HEK293 (cell line): ENCODE data around the gene ANXA10.

Experiments
- CTCF ChIA-PET: fragments of 350-600 bp; formaldehyde crosslinking; extraction: SDS; loops from one replicate; lab custom pipeline; 2021; ENCODE audit warnings: antibody characterized with exemption; lab: Yijun Ruan, JAX
- POLR2A ChIA-PET: fragments of 300-600 bp; formaldehyde crosslinking; extraction: SDS; loops from one replicate; lab custom pipeline; 2020; ENCODE audit warnings: antibody characterized with exemption, inconsistent platforms; lab: Yijun Ruan, JAX
- H3K27ac ChIP-seq: fragments of 200-500 bp; sonication (Bioruptor generic); 2 replicates; pipeline ENCODE4 v1.5.1; 2014; ENCODE audit warnings: low read depth, low read length, control low read depth, inconsistent platforms; ENCODE audit errors: extremely low read depth
- H3K36me3 ChIP-seq, 2 experiments: fragments of 200-500 bp in 1 of 2; sonication (Bioruptor generic) in 1 of 2; 1 replicate in 1 of 2; 2 replicates in 1 of 2; pipeline ENCODE4 v1.5.1; 2014 to 2017; ENCODE audit warnings: inconsistent platforms in 2 of 2, low read length in 2 of 2; ENCODE audit not compliant: control insufficient read depth in 2 of 2, insufficient read depth in 1 of 2
- H3K4me1 ChIP-seq: fragments of 200-500 bp; sonication (Bioruptor generic); 2 replicates; pipeline ENCODE4 v1.5.1; 2014; ENCODE audit warnings: mild to moderate bottlenecking, low read length, inconsistent platforms; ENCODE audit not compliant: control insufficient read depth, insufficient read depth
- H3K4me3 ChIP-seq: 2 replicates; pipeline ENCODE4 v1.5.1; 2011; ENCODE audit warnings: low read depth, mild to moderate bottlenecking, control low read depth, low read length, moderate library complexity
- H3K9me3 ChIP-seq: fragments of 200-500 bp; sonication (Bioruptor generic); 2 replicates; pipeline ENCODE4 v1.5.1; 2014; ENCODE audit warnings: low read depth, low read length, inconsistent platforms; ENCODE audit not compliant: control insufficient read depth, insufficient read depth
- GLI2 ChIP-seq: fragments of 450-650 bp; formaldehyde crosslinking; IDR thresholded peaks from 2 replicates; pipeline ENCODE4; 2017; ENCODE audit warnings: missing biosample characterization, missing genetic modification characterization, low read depth, borderline replicate concordance
- KLF7 ChIP-seq: fragments of 450-650 bp; formaldehyde crosslinking; IDR thresholded peaks from 2 replicates; pipeline ENCODE4 v1.5.1; 2016; ENCODE audit warnings: missing biosample characterization, missing genetic modification characterization, borderline replicate concordance
- MEIS1 ChIP-seq: sonication (generic); formaldehyde crosslinking; IDR thresholded peaks from 2 replicates; pipeline ENCODE4 v1.8.1; 2022; ENCODE audit warnings: missing genetic modification reagents, mild to moderate bottlenecking, borderline replicate concordance
- ZBTB1 ChIP-seq: fragments of 450-650 bp; formaldehyde crosslinking; IDR thresholded peaks from 2 replicates; pipeline ENCODE4 v1.5.1; 2016; ENCODE audit warnings: missing biosample characterization, missing genetic modification characterization
- ZBTB8A ChIP-seq: fragments of 450-650 bp; formaldehyde crosslinking; IDR thresholded peaks from 2 replicates; pipeline ENCODE4 v1.5.1; 2016; ENCODE audit warnings: missing biosample characterization, missing genetic modification characterization
- ZNF112 ChIP-seq: fragments of 450-650 bp; formaldehyde crosslinking; IDR thresholded peaks from 2 replicates; pipeline ENCODE4 v1.5.0; 2017; ENCODE audit warnings: missing biosample characterization, missing genetic modification characterization
- ZNF121 ChIP-seq: fragments of 450-650 bp; formaldehyde crosslinking; IDR thresholded peaks from 2 replicates; pipeline ENCODE4 v1.5.1; 2016; ENCODE audit warnings: missing biosample characterization, missing genetic modification characterization
- ZNF19 ChIP-seq: fragments of 450-650 bp; formaldehyde crosslinking; IDR thresholded peaks from 2 replicates; pipeline ENCODE4; 2016; ENCODE audit warnings: missing biosample characterization, missing genetic modification characterization, low read depth
- ZNF223 ChIP-seq: fragments of 450-650 bp; formaldehyde crosslinking; IDR thresholded peaks from 2 replicates; pipeline ENCODE4 v1.5.1; 2016; ENCODE audit warnings: missing biosample characterization, missing genetic modification characterization
- ZNF266 ChIP-seq: fragments of 450-650 bp; formaldehyde crosslinking; IDR thresholded peaks from 2 replicates; pipeline ENCODE4 v1.5.1; 2016; ENCODE audit warnings: missing biosample characterization, missing genetic modification characterization, low read depth
- ZNF354C ChIP-seq: fragments of 450-650 bp; formaldehyde crosslinking; IDR thresholded peaks from 2 replicates; pipeline ENCODE4 v1.5.1; 2016; ENCODE audit warnings: missing biosample characterization, missing genetic modification characterization, low read depth, borderline replicate concordance
- ZNF544 ChIP-seq: fragments of 450-650 bp; formaldehyde crosslinking; IDR thresholded peaks from 2 replicates; pipeline ENCODE4 v1.5.0; 2017; ENCODE audit warnings: missing biosample characterization, missing genetic modification characterization
- ZSCAN23 ChIP-seq: fragments of 450-650 bp; formaldehyde crosslinking; IDR thresholded peaks from 2 replicates; pipeline ENCODE4 v1.5.1; 2016; ENCODE audit warnings: missing biosample characterization, missing genetic modification characterization
- TF ChIP-seq, protein P1 (sequence below): fragments of 450-650 bp; formaldehyde crosslinking; conservative IDR thresholded peaks from 2 replicates; pipeline ENCODE4 v1.5.1; 2016; ENCODE audit warnings: low read depth, missing biosample characterization, missing genetic modification characterization
- TF ChIP-seq, protein P2 (sequence below): fragments of 450-650 bp; formaldehyde crosslinking; IDR thresholded peaks from 2 replicates; pipeline ENCODE4 v1.5.1; 2016; ENCODE audit warnings: missing biosample characterization, missing genetic modification characterization
- TF ChIP-seq, protein P3 (sequence below): fragments of 450-650 bp; formaldehyde crosslinking; IDR thresholded peaks from 2 replicates; pipeline ENCODE4 v1.5.1; 2016; ENCODE audit warnings: missing biosample characterization, missing genetic modification characterization
- TF ChIP-seq, protein P4 (sequence below): fragments of 450-650 bp; formaldehyde crosslinking; optimal IDR thresholded peaks from 2 replicates; pipeline ENCODE3; 2016; ENCODE audit warnings: missing biosample characterization, mild to moderate bottlenecking, missing genetic modification characterization
- TF ChIP-seq, protein P5 (sequence below): fragments of 450-650 bp; formaldehyde crosslinking; IDR thresholded peaks from 2 replicates; pipeline ENCODE4 v1.5.1; 2017; ENCODE audit warnings: missing biosample characterization, missing genetic modification characterization
- TF ChIP-seq, protein P6 (sequence below): fragments of 450-650 bp; formaldehyde crosslinking; IDR thresholded peaks from 2 replicates; pipeline ENCODE4 v1.5.1; 2017; ENCODE audit warnings: missing biosample characterization, missing genetic modification characterization
- TF ChIP-seq, protein P7 (sequence below): fragments of 450-650 bp; formaldehyde crosslinking; IDR thresholded peaks from 2 replicates; pipeline ENCODE4; 2016; ENCODE audit warnings: missing biosample characterization, missing genetic modification characterization
- TF ChIP-seq, protein P8 (sequence below): fragments of 450-650 bp; formaldehyde crosslinking; IDR thresholded peaks from 2 replicates; pipeline ENCODE4 v1.5.1; 2016; ENCODE audit warnings: missing biosample characterization, missing genetic modification characterization

The ANXA10 gene

DNA sequence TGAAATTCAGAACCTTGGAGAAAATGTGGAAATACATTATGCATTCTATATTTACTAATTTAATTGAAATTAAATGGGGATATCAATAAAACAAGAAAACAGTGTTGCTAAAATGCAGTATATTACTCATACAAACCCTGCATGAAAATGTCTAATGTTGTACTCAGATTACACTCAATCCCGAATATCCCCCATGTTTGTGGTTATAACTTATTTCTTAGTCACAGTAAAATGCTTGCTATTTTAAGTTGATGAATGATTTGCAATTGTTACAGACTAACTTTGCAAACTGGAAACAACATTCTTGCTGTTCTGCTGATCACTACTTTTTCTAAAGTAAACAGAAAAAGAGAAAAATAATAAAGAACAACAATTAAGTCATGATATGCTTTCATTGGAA, 33.1 kb upstream of the ANXA10 start (continued):
- TF ChIP-seq, protein P1, sequence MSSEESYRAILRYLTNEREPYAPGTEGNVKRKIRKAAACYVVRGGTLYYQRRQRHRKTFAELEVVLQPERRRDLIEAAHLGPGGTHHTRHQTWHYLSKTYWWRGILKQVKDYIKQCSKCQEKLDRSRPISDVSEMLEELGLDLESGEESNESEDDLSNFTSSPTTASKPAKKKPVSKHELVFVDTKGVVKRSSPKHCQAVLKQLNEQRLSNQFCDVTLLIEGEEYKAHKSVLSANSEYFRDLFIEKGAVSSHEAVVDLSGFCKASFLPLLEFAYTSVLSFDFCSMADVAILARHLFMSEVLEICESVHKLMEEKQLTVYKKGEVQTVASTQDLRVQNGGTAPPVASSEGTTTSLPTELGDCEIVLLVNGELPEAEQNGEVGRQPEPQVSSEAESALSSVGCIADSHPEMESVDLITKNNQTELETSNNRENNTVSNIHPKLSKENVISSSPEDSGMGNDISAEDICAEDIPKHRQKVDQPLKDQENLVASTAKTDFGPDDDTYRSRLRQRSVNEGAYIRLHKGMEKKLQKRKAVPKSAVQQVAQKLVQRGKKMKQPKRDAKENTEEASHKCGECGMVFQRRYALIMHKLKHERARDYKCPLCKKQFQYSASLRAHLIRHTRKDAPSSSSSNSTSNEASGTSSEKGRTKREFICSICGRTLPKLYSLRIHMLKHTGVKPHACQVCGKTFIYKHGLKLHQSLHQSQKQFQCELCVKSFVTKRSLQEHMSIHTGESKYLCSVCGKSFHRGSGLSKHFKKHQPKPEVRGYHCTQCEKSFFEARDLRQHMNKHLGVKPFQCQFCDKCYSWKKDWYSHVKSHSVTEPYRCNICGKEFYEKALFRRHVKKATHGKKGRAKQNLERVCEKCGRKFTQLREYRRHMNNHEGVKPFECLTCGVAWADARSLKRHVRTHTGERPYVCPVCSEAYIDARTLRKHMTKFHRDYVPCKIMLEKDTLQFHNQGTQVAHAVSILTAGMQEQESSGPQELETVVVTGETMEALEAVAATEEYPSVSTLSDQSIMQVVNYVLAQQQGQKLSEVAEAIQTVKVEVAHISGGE (tag by site-specific recombination): no peak
- TF ChIP-seq, protein P2, sequence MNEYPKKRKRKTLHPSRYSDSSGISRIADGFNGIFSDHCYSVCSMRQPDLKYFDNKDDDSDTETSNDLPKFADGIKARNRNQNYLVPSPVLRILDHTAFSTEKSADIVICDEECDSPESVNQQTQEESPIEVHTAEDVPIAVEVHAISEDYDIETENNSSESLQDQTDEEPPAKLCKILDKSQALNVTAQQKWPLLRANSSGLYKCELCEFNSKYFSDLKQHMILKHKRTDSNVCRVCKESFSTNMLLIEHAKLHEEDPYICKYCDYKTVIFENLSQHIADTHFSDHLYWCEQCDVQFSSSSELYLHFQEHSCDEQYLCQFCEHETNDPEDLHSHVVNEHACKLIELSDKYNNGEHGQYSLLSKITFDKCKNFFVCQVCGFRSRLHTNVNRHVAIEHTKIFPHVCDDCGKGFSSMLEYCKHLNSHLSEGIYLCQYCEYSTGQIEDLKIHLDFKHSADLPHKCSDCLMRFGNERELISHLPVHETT: no peak
- TF ChIP-seq GLI2 (no peak), ZBTB8A (no peak), ZNF19 (tag by site-specific recombination) (no peak)
- TF ChIP-seq, protein P3, sequence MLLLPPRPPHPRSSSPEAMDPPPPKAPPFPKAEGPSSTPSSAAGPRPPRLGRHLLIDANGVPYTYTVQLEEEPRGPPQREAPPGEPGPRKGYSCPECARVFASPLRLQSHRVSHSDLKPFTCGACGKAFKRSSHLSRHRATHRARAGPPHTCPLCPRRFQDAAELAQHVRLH (tag by site-specific recombination): no peak
- TF ChIP-seq, all 188 proteins: peak for 0

DNA sequence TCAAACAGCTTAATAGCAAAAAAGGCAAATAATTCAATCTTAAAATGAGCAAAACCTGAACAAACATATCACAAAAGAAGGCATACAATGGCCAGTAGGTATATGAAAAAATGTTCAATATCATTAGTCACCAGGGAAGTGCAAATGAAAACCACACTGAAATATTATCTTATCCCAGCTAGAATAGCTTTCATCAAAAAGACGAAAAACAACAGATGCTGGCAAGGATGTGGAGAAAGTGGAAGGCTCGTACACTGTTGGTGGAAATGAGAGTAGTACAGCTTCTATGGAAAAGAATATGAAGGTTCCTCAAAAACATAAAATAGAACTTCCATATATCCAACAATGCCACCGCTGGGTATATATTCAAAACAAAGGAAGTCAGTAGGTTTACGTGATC, 29.3 kb upstream of the ANXA10 start:
- TF ChIP-seq ZNF266 (tag by site-specific recombination): no peak
- TF ChIP-seq, protein P4, sequence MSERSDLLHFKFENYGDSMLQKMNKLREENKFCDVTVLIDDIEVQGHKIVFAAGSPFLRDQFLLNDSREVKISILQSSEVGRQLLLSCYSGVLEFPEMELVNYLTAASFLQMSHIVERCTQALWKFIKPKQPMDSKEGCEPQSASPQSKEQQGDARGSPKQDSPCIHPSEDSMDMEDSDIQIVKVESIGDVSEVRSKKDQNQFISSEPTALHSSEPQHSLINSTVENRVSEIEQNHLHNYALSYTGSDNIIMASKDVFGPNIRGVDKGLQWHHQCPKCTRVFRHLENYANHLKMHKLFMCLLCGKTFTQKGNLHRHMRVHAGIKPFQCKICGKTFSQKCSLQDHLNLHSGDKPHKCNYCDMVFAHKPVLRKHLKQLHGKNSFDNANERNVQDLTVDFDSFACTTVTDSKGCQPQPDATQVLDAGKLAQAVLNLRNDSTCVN (tag by site-specific recombination): no peak
- no peak for TF ChIP-seq ZNF544
- no peak for TF ChIP-seq ZNF354C (tag by site-specific recombination)
- TF ChIP-seq ZSCAN23 (tag by site-specific recombination): no peak
- TF ChIP-seq, protein P5, sequence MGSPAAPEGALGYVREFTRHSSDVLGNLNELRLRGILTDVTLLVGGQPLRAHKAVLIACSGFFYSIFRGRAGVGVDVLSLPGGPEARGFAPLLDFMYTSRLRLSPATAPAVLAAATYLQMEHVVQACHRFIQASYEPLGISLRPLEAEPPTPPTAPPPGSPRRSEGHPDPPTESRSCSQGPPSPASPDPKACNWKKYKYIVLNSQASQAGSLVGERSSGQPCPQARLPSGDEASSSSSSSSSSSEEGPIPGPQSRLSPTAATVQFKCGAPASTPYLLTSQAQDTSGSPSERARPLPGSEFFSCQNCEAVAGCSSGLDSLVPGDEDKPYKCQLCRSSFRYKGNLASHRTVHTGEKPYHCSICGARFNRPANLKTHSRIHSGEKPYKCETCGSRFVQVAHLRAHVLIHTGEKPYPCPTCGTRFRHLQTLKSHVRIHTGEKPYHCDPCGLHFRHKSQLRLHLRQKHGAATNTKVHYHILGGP (tag by site-specific recombination): no peak
- no peak for TF ChIP-seq ZNF121 (tag by site-specific recombination)
- no peak for TF ChIP-seq ZBTB1 (tag by site-specific recombination)
- no peak for TF ChIP-seq ZNF112 (tag by site-specific recombination)
- no peaks in the 10 kb centered on the region for H3K36me3 ChIP-seq
- no peak overlapping the region for H3K27ac ChIP-seq
- ChIA-PET CTCF (no interaction called here), POLR2A (no interaction called here)
- no peak overlapping the region for H3K4me3 ChIP-seq
- no peaks in the 10 kb centered on the region for H3K4me1 ChIP-seq
- H3K9me3 ChIP-seq: no peaks in the 10 kb centered on the region

DNA sequence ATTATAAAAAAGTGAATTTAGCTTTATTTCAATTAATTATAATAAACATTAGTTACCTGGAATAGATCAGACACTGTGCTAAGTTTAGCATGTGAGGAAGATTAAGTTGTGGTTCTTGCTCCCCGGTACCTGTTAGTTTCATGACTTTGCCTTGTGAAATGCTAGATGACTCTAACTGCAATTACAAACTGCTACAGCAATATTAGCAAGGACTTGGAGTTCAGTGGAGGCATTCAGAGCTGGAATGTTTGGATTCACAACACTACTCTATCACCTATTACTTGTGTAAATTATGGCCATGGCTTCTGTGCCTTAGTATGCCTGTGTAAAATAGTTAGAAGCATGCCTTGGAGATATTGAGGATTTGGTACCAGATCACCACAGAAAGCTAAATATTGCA, 21.4 kb upstream of the ANXA10 start:
- no peaks in the 10 kb centered on the region for H3K9me3 ChIP-seq
- H3K27ac ChIP-seq: no peak overlapping the region
- no peak overlapping the region for H3K4me3 ChIP-seq
- CTCF ChIA-PET: no interaction called here
- H3K4me1 ChIP-seq: no peaks in the 10 kb centered on the region
- POLR2A ChIA-PET: no interaction called here
- no peaks in the 10 kb centered on the region for H3K36me3 ChIP-seq
- no peak for TF ChIP-seq ZNF19 (tag by site-specific recombination)
- no peak for TF ChIP-seq KLF7 (tag by site-specific recombination)
- TF ChIP-seq, protein P6, sequence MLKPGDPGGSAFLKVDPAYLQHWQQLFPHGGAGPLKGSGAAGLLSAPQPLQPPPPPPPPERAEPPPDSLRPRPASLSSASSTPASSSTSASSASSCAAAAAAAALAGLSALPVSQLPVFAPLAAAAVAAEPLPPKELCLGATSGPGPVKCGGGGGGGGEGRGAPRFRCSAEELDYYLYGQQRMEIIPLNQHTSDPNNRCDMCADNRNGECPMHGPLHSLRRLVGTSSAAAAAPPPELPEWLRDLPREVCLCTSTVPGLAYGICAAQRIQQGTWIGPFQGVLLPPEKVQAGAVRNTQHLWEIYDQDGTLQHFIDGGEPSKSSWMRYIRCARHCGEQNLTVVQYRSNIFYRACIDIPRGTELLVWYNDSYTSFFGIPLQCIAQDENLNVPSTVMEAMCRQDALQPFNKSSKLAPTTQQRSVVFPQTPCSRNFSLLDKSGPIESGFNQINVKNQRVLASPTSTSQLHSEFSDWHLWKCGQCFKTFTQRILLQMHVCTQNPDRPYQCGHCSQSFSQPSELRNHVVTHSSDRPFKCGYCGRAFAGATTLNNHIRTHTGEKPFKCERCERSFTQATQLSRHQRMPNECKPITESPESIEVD (tag by site-specific recombination): no peak
- no peak for TF ChIP-seq MEIS1
- TF ChIP-seq, protein P7, sequence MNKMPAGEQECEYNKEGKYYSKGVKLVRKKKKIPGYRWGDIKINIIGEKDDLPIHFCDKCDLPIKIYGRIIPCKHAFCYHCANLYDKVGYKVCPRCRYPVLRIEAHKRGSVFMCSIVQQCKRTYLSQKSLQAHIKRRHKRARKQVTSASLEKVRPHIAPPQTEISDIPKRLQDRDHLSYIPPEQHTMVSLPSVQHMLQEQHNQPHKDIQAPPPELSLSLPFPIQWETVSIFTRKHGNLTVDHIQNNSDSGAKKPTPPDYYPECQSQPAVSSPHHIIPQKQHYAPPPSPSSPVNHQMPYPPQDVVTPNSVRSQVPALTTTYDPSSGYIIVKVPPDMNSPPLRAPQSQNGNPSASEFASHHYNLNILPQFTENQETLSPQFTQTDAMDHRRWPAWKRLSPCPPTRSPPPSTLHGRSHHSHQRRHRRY (tag by site-specific recombination): no peak
- TF ChIP-seq ZNF223 (tag by site-specific recombination): no peak
- TF ChIP-seq, protein P8, sequence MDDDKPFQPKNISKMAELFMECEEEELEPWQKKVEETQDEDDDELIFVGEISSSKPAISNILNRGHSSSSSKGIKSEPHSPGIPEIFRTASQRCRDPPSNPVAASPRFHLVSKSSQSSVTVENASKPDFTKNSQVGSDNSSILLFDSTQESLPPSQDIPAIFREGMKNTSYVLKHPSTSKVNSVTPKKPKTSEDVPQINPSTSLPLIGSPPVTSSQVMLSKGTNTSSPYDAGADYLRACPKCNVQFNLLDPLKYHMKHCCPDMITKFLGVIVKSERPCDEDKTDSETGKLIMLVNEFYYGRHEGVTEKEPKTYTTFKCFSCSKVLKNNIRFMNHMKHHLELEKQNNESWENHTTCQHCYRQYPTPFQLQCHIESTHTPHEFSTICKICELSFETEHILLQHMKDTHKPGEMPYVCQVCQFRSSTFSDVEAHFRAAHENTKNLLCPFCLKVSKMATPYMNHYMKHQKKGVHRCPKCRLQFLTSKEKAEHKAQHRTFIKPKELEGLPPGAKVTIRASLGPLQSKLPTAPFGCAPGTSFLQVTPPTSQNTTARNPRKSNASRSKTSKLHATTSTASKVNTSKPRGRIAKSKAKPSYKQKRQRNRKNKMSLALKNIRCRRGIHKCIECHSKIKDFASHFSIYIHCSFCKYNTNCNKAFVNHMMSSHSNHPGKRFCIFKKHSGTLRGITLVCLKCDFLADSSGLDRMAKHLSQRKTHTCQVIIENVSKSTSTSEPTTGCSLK: no peak
